Psoas muscle (tissue), 8 donors: ENCODE results near the gene MARCHF9. TPM values are rescaled to one million over a fixed set of nuclear protein-coding genes. Genes with fewer than 3 reads are reported as not detected.

Experiments
- ATAC-seq, 4 donors: fragments of 200-7000 bp; cut with Tn5 transposase; one replicate each; pipeline ENCODE4 v1.9.1; 2020; ENCODE audit warnings: moderate library complexity in 3 of 4, mild to moderate bottlenecking in 2 of 4
- DNase-seq, 2 donors: peaks; one replicate each; pipeline ENCODE4 v3.0.0-alpha.2; 2020
- H3K27ac ChIP-seq: fragments of 200-600 bp; one replicate; pipeline ENCODE4 v1.8.0; 2022
- H3K27me3 ChIP-seq, 3 donors: fragments of 200-600 bp in 1 of 3; one replicate each; pipeline versions ENCODE4 v1.6.1 to v1.8.0; 2013 to 2022; ENCODE audit warnings: low read length in 2 of 3, mild to moderate bottlenecking in 2 of 3, moderate library complexity in 1 of 3; ENCODE audit not compliant: insufficient read depth in 3 of 3
- H3K36me3 ChIP-seq, 2 donors: fragments of 200-600 bp in 1 of 2; one replicate each; pipeline versions ENCODE4 v1.6.1 to v1.8.0; 2013 to 2022; ENCODE audit warnings: low read depth in 1 of 2, mild to moderate bottlenecking in 1 of 2, moderate library complexity in 1 of 2; ENCODE audit not compliant: insufficient read depth in 1 of 2
- H3K4me1 ChIP-seq: fragments of 200-600 bp; one replicate; pipeline ENCODE4 v1.8.0; 2022
- H3K4me3 ChIP-seq: fragments of 200-600 bp; one replicate; pipeline ENCODE4 v1.8.0; 2022; ENCODE audit warnings: mild to moderate bottlenecking
- H3K9me3 ChIP-seq: fragments of 200-600 bp; one replicate; pipeline ENCODE4 v1.8.0; 2022
- WGBS, 3 donors: extraction: QIAGEN DNeasy Blood & Tissue Kit; methylation state at CpG; one replicate each; pipeline versions ENCODE4 v1.1.6 to v1.1.7; 2013; 5-methylcytosine and 5-hydroxymethylcytosine counted together
- intact Hi-C, 2 donors: fragments of 100-400 bp; cut with DNase I; formaldehyde crosslinking; loops; one replicate each; pipeline versions ENCODE4 v1.11.0 to v1.14.2; 2022
- polyA plus RNA-seq, 3 donors: library from polyadenylated mRNA; stranded (reverse); fragments of 200-250 nt; gene quantifications; one replicate each; pipeline ENCODE4 v1.2.3, GENCODE V29; 2013
- total RNA-seq, 4 donors: library from RNA; stranded (reverse); fragmentation: NEBNext Ultra II Directional in 2 of 4; extraction: Animal tissue kit (Norgen Biotek cat#: 25700) in 2 of 4; gene quantifications; one replicate each; pipeline versions ENCODE4 v1.2.1 to v1.2.4, GENCODE V29; 2021 to 2023
- TF ChIP-seq, protein P1 (sequence below): fragments of 200-600 bp; IDR thresholded peaks from one replicate; pipeline ENCODE4 v1.8.0; 2022; ENCODE audit warnings: antibody characterized with exemption
- donor health status: healthy with polysubstance abuse.
- donor health status: DM: no; HTN: no; CAD: no; lungs with moderate emphysema.
- donor health status: Bipolar disorder and iron deficiency.
- donor health status: healthy.
- donor health status: DM: yes; HTN: yes; CAD: no.
- donor health status: DM: no; HTN: no; CAD: no.
- donor health status: DM: no; HTN: no; CAD: no.
- donor health status: DM: yes; HTN: yes; CAD: no.

MARCHF9 gene
- total and polyA plus RNA-seq, 7 donors, result 5.7 to 9.4 (median 8.3) TPM

DNA sequence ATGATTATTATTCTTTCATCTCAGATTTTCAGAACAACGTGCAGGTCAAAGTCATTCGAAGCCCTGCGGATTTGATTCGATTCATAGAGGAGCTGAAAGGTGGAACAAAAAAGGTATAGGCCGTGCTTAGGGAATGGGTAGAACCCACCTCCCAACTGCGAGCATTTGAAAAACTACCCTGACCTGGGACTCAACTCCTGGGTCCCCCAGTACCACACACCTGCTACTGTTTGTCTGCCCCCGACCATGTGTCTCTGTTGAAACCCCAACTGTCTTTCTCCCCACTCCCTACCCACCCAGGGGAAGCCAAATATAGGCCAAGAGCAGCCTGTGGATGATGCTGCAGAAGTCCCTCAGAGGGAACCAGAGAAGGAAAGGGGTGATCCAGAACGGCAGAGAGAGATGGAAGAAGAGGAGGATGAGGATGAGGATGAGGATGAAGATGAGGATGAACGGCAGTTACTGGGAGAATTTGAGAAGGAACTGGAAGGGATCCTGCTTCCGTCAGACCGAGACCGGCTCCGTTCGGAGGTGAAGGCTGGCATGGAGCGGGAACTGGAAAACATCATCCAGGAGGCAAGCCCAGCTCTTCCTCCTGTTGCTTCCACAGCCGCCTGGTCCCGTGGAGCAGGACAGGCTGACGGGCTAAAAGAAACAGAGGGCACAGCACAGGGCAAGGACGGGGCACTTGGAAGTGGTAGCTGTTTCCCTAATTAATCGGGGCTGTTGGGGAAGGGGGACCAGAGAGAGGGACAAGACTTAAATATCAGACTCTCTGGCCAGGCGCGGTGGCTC, 36.9 kb upstream of the MARCHF9 start:
- Histone ChIP-seq H3K9me3 (no peaks in the 10 kb centered on the region), H3K4me1 (no peaks in the 10 kb centered on the region), H3K27ac (no peak overlapping the region), H3K4me3 (no peak overlapping the region), H3K27me3 (no peaks in the 10 kb centered on the region), H3K36me3 (peaks cover 0 to 78% of the 10 kb centered on the region in 2 donors)
- WGBS, 3 donors, result 93 to 94% (median 94%) methylated on average over 22 of the region's 22 CpGs
- DNase-seq (no peak), ATAC-seq (no peak)
- TF ChIP-seq, protein P1, sequence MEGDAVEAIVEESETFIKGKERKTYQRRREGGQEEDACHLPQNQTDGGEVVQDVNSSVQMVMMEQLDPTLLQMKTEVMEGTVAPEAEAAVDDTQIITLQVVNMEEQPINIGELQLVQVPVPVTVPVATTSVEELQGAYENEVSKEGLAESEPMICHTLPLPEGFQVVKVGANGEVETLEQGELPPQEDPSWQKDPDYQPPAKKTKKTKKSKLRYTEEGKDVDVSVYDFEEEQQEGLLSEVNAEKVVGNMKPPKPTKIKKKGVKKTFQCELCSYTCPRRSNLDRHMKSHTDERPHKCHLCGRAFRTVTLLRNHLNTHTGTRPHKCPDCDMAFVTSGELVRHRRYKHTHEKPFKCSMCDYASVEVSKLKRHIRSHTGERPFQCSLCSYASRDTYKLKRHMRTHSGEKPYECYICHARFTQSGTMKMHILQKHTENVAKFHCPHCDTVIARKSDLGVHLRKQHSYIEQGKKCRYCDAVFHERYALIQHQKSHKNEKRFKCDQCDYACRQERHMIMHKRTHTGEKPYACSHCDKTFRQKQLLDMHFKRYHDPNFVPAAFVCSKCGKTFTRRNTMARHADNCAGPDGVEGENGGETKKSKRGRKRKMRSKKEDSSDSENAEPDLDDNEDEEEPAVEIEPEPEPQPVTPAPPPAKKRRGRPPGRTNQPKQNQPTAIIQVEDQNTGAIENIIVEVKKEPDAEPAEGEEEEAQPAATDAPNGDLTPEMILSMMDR, result no peak
- intact Hi-C loops, result no loop called here

- WGBS, 3 donors, result 94 to 98% (median 95%) methylated on average over 15 of the region's 15 CpGs
Measured at GRCh38 chr12:57718641-57719528, 36.0 kb upstream of the MARCHF9 start.

GRCh38 chr12:57719777-57720605, 34.9 kb upstream of the MARCHF9 start:
- intact Hi-C loops, result no loop called here
- H3K36me3 ChIP-seq, result peaks cover 0 to 68% of the 10 kb centered on the region in 2 donors
- WGBS, 3 donors, result 90 to 91% (median 90%) methylated on average over 20 of the region's 20 CpGs
- no peaks in the 10 kb centered on the region for H3K4me1 ChIP-seq
- H3K9me3 ChIP-seq, result no peaks in the 10 kb centered on the region
- DNase-seq (no peak), ATAC-seq (no peak)
- H3K27me3 ChIP-seq, result peaks cover 0 to 9% (median 5%) of the 10 kb centered on the region in 3 donors
- TF ChIP-seq, protein P1, result no peak
- H3K4me3 ChIP-seq, result no peak overlapping the region
- no peak overlapping the region for H3K27ac ChIP-seq

More at GRCh38 chr12:57718641-57719528, 36.0 kb upstream of the MARCHF9 start:
- Histone ChIP-seq H3K36me3 (peaks cover 0 to 77% of the 10 kb centered on the region in 2 donors), H3K4me1 (no peaks in the 10 kb centered on the region), H3K27me3 (peaks cover 0 to 1% (median 0%) of the 10 kb centered on the region in 3 donors), H3K4me3 (no peak overlapping the region), H3K27ac (no peak overlapping the region), H3K9me3 (no peaks in the 10 kb centered on the region)
- ATAC-seq (no peak), DNase-seq (no peak)
- TF ChIP-seq, protein P1, result no peak
- intact Hi-C loops, result no loop called here
